Nephron (organoid): ENCODE results near the gene ITPKC.

Experiments
- H3K27ac Mint-ChIP-seq, 3 experiments: 2 replicates each; pipeline ENCODE4 v1.8.0; 2020; ENCODE audit warnings: mixed read lengths in 3 of 3, mild to moderate bottlenecking in 2 of 3, moderate library complexity in 1 of 3
- H3K27me3 Mint-ChIP-seq: 2 replicates; pipeline ENCODE4 v1.8.0; 2021; ENCODE audit warnings: low read depth, mild to moderate bottlenecking, moderate library complexity, mixed read lengths
- H3K36me3 Mint-ChIP-seq: 2 replicates; pipeline ENCODE4 v1.8.0; 2020; ENCODE audit warnings: low read depth, mixed read lengths
- H3K4me1 Mint-ChIP-seq: 2 replicates; pipeline ENCODE4 v1.8.0; 2020; ENCODE audit warnings: mixed read lengths
- H3K4me3 Mint-ChIP-seq, 3 experiments: 2 replicates each; pipeline ENCODE4 v1.8.0; 2020; ENCODE audit warnings: mild to moderate bottlenecking in 3 of 3, mixed read lengths in 3 of 3, moderate library complexity in 2 of 3
- H3K9me3 Mint-ChIP-seq: 2 replicates; pipeline ENCODE4 v1.8.0; 2020; ENCODE audit warnings: mixed read lengths
- TF ChIP-seq, protein P1 (sequence below), 3 experiments: fragments of 200-600 bp; sonication (generic); IDR thresholded peaks; one replicate each; pipeline ENCODE4 v1.5.0; 2021; ENCODE audit warnings: antibody characterized with exemption in 3 of 3; ENCODE audit not compliant: unreplicated experiment in 3 of 3

The ITPKC gene

GRCh38 chr19:40672573-40673299 lies 44.2 kb upstream of the ITPKC start:
- Mint-ChIP-seq H3K9me3 (peaks cover 3% of the 10 kb centered on the region), H3K36me3 (peaks cover 45% of the 10 kb centered on the region), H3K4me3 (no peak overlapping the region), H3K27ac (no peak overlapping the region), H3K27me3 (no peaks in the 10 kb centered on the region), H3K4me1 (no peaks in the 10 kb centered on the region)
- TF ChIP-seq, protein P1, sequence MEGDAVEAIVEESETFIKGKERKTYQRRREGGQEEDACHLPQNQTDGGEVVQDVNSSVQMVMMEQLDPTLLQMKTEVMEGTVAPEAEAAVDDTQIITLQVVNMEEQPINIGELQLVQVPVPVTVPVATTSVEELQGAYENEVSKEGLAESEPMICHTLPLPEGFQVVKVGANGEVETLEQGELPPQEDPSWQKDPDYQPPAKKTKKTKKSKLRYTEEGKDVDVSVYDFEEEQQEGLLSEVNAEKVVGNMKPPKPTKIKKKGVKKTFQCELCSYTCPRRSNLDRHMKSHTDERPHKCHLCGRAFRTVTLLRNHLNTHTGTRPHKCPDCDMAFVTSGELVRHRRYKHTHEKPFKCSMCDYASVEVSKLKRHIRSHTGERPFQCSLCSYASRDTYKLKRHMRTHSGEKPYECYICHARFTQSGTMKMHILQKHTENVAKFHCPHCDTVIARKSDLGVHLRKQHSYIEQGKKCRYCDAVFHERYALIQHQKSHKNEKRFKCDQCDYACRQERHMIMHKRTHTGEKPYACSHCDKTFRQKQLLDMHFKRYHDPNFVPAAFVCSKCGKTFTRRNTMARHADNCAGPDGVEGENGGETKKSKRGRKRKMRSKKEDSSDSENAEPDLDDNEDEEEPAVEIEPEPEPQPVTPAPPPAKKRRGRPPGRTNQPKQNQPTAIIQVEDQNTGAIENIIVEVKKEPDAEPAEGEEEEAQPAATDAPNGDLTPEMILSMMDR (IDR thresholded peaks at IDR 0.05; ENCODE audit: unreplicated experiment in 3 of 3): no peak

GRCh38 chr19:40673397-40673796 lies 43.5 kb upstream of the ITPKC start:
- H3K9me3 Mint-ChIP-seq: peaks cover 3% of the 10 kb centered on the region
- peaks cover 47% of the 10 kb centered on the region for H3K36me3 Mint-ChIP-seq
- TF ChIP-seq, protein P1 (IDR thresholded peaks at IDR 0.05; ENCODE audit: unreplicated experiment in 3 of 3): no peak
- no peak overlapping the region for H3K27ac Mint-ChIP-seq
- H3K27me3 Mint-ChIP-seq: no peaks in the 10 kb centered on the region
- no peaks in the 10 kb centered on the region for H3K4me1 Mint-ChIP-seq
- H3K4me3 Mint-ChIP-seq: no peak overlapping the region

DNA sequence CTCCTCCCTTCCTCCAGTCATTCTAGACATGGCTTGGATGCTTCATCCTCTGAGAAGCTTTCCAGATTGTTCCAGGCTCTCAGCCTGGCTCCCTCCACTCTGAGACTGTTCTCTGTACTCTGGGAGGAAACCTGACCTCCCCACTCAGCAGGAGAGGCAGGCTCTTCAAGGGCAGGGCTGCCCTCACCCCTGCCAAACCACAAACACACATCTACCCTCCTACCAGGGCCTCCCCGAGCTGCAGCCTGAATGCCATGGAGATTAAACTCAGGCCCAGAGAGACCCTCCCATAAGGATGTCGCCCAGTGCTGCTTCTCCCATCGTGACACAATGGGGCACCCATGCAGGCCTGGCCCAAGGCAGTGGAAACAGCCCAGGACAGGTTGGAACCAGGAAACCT lies 42.6 kb upstream of the ITPKC start:
- H3K4me3 Mint-ChIP-seq: no peak overlapping the region
- no peak overlapping the region for H3K27ac Mint-ChIP-seq
- TF ChIP-seq, protein P1 (IDR thresholded peaks at IDR 0.05; ENCODE audit: unreplicated experiment in 3 of 3): no peak
- H3K36me3 Mint-ChIP-seq: peaks cover 42% of the 10 kb centered on the region
- H3K9me3 Mint-ChIP-seq: peaks cover 3% of the 10 kb centered on the region
- H3K27me3 Mint-ChIP-seq: no peaks in the 10 kb centered on the region
- no peaks in the 10 kb centered on the region for H3K4me1 Mint-ChIP-seq

- Mint-ChIP-seq H3K4me3 (no peak overlapping the region), H3K4me1 (no peaks in the 10 kb centered on the region), H3K27me3 (no peaks in the 10 kb centered on the region), H3K27ac (no peak overlapping the region), H3K36me3 (peaks cover 33% of the 10 kb centered on the region), H3K9me3 (no peaks in the 10 kb centered on the region)
- TF ChIP-seq, protein P1 (IDR thresholded peaks at IDR 0.05; ENCODE audit: unreplicated experiment in 3 of 3): no peak
Observed at GRCh38 chr19:40677156-40677555, 39.8 kb upstream of the ITPKC start.

DNA sequence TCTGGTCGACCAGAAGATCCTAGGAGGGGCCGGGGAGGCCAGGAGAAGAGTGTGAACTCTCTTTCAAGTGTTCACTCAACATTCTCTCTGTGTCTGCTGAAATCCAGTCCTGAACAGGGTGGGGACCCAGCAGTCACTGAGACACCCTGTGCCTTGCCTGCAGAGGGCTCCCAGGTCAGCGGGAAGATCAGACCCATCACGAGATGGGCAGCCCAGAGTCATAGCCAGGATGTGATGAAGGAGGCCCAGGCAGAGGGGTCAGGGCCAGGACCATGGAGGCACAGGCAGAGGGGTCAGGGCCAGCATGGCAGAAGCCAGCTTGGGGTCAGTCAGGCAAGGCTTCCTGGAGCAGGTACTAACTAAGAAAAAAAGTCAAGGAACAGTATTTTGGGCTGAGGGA lies 35.9 kb upstream of the ITPKC start:
- no peaks in the 10 kb centered on the region for H3K9me3 Mint-ChIP-seq
- no peaks in the 10 kb centered on the region for H3K27me3 Mint-ChIP-seq
- no peak overlapping the region for H3K27ac Mint-ChIP-seq
- H3K4me3 Mint-ChIP-seq: no peak overlapping the region
- TF ChIP-seq, protein P1 (IDR thresholded peaks at IDR 0.05; ENCODE audit: unreplicated experiment in 3 of 3): no peak
- peaks cover 47% of the 10 kb centered on the region for H3K36me3 Mint-ChIP-seq
- H3K4me1 Mint-ChIP-seq: peaks cover 9% of the 10 kb centered on the region

- no peak overlapping the region for H3K27ac Mint-ChIP-seq
- H3K36me3 Mint-ChIP-seq: peaks cover 49% of the 10 kb centered on the region
- TF ChIP-seq, protein P1 (IDR thresholded peaks at IDR 0.05; ENCODE audit: unreplicated experiment in 3 of 3): no peak
- H3K9me3 Mint-ChIP-seq: no peaks in the 10 kb centered on the region
- no peaks in the 10 kb centered on the region for H3K27me3 Mint-ChIP-seq
- no peak overlapping the region for H3K4me3 Mint-ChIP-seq
- H3K4me1 Mint-ChIP-seq: peaks cover 14% of the 10 kb centered on the region
Observed at GRCh38 chr19:40682431-40682964, 34.4 kb upstream of the ITPKC start.
